Right kidney (tissue), 1 donor: ENCODE results near the gene SAP30BP.
"Not testable (repeated sequence)": the region's sequence is repeated elsewhere in the genome, so short reads cannot be mapped to it uniquely, and the experiment has no call there.

Experiments
- DNase-seq: peaks from one replicate; pipeline ENCODE4 v3.0.0-alpha.2; 2016

The SAP30BP gene

GRCh38 chr17:75632863-75633485 is 34.2 kb upstream of the SAP30BP start, which contains the start of gene SMIM5:
Gene SMIM5, plus strand, starts transcription at chr17:75633434. Its CDS starts 6,768 bp downstream, at chr17:75640202.
- DNase-seq, result peak; percentile 84

- DNase-seq, result peak; percentile 87
Observed at GRCh38 chr17:75633486-75634375, 33.4 kb upstream of the SAP30BP start.

- DNase-seq, result no peak
Observed at GRCh38 chr17:75634376-75634740, 32.8 kb upstream of the SAP30BP start.

- DNase-seq, result no peak
Observed at GRCh38 chr17:75634754-75635609, 32.2 kb upstream of the SAP30BP start.

GRCh38 chr17:75635610-75636202 is 31.4 kb upstream of the SAP30BP start:
- no peak for DNase-seq

GRCh38 chr17:75636381-75637142 is 30.6 kb upstream of the SAP30BP start:
- DNase-seq, result no peak

- no peak for DNase-seq
Observed at GRCh38 chr17:75637143-75637538, 30.0 kb upstream of the SAP30BP start.

- DNase-seq, result no peak
Observed at GRCh38 chr17:75637551-75637950, 29.6 kb upstream of the SAP30BP start.

GRCh38 chr17:75638039-75638438 is 29.1 kb upstream of the SAP30BP start:
- not testable (repeated sequence) for DNase-seq

GRCh38 chr17:75638893-75639292 is 28.2 kb upstream of the SAP30BP start:
- DNase-seq, result no peak

- no peak for DNase-seq
Observed at GRCh38 chr17:75639327-75639726, 27.8 kb upstream of the SAP30BP start.

- no peak for DNase-seq
Observed at GRCh38 chr17:75639771-75640555, 27.2 kb upstream of the SAP30BP start.

GRCh38 chr17:75640556-75641119 is 26.5 kb upstream of the SAP30BP start:
- DNase-seq, result peak; percentile 18

GRCh38 chr17:75641343-75641742 is 25.8 kb upstream of the SAP30BP start:
- no peak for DNase-seq

GRCh38 chr17:75642182-75642783 is 24.9 kb upstream of the SAP30BP start:
- no peak for DNase-seq

- DNase-seq, result no peak
Observed at GRCh38 chr17:75642784-75643642, 24.1 kb upstream of the SAP30BP start.

GRCh38 chr17:75643643-75644017 is 23.5 kb upstream of the SAP30BP start:
- DNase-seq, result no peak

GRCh38 chr17:75645501-75645888 is 21.6 kb upstream of the SAP30BP start:
- no peak for DNase-seq
